Kidney epithelial cell (primary cell): Measurements from ENCODE around the gene KSR1. TPM values are rescaled to one million over a fixed set of nuclear protein-coding genes. Genes with fewer than 3 reads are reported as not detected.

Source experiments
- DNase-seq: peaks from one replicate; pipeline ENCODE4 v3.0.0-alpha.2; 2010; ENCODE audit warnings: low read depth
- H3K27me3 ChIP-seq: 2 replicates; pipeline ENCODE4 v1.6.0; 2011; ENCODE audit warnings: low read length; ENCODE audit not compliant: control insufficient read depth, insufficient read depth
- H3K36me3 ChIP-seq: 2 replicates; pipeline ENCODE4 v1.5.1; 2011; ENCODE audit warnings: low read length; ENCODE audit not compliant: control insufficient read depth, insufficient read depth
- H3K4me3 ChIP-seq: 2 replicates; pipeline ENCODE4 v1.5.1; 2011; ENCODE audit warnings: low read depth, mild to moderate bottlenecking, control low read depth, low read length
- total RNA-seq: library from RNA; depleted of rRNA; stranded (reverse); fragments of >200 nt; gene quantifications from 2 replicates; pipeline ENCODE4 v1.2.3, GENCODE V29; 2015
- TF ChIP-seq, protein P1 (sequence below): IDR thresholded peaks from 2 replicates; pipeline ENCODE4 v1.5.1; 2011; ENCODE audit warnings: mild to moderate bottlenecking, moderate library complexity, low read length, control low read depth, inconsistent platforms; ENCODE audit not compliant: insufficient read depth, poor library complexity, severe bottlenecking

KSR1 gene
- total RNA-seq, 1 donor from 2014 or later: 11.2 TPM

DNA sequence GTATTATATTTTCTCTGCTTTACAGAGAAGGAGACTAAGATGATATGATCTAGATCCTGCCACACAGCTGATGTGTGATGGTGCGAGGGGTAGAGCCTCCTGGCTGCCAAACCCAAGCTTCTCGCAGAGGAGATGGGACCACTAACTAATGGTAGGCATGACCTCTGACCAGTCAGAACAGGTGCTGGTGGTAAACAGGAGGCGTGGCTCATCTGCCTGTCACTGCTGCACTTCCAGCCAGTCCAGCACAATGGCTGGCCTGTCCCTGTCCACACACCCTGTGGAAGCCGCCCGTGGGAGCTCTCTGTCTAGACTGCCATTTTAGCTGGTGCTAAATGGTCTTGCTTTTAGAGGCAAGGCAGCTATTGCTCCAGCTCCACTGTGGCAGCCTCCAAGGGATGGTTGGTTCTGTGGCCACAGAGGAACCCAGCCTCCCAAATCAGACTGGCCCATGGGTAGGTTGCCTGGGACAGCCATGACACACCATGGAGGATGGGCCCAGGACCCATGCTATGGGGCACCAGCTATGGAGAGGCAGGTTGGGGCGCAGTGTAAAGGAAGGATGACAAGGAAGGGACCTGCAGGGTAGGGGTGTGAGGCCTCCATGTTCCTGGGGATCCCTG, 86.7 kb downstream of the KSR1 start:
- TF ChIP-seq, protein P1, sequence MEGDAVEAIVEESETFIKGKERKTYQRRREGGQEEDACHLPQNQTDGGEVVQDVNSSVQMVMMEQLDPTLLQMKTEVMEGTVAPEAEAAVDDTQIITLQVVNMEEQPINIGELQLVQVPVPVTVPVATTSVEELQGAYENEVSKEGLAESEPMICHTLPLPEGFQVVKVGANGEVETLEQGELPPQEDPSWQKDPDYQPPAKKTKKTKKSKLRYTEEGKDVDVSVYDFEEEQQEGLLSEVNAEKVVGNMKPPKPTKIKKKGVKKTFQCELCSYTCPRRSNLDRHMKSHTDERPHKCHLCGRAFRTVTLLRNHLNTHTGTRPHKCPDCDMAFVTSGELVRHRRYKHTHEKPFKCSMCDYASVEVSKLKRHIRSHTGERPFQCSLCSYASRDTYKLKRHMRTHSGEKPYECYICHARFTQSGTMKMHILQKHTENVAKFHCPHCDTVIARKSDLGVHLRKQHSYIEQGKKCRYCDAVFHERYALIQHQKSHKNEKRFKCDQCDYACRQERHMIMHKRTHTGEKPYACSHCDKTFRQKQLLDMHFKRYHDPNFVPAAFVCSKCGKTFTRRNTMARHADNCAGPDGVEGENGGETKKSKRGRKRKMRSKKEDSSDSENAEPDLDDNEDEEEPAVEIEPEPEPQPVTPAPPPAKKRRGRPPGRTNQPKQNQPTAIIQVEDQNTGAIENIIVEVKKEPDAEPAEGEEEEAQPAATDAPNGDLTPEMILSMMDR: no peak
- H3K27me3 ChIP-seq: no peaks in the 10 kb centered on the region

DNA sequence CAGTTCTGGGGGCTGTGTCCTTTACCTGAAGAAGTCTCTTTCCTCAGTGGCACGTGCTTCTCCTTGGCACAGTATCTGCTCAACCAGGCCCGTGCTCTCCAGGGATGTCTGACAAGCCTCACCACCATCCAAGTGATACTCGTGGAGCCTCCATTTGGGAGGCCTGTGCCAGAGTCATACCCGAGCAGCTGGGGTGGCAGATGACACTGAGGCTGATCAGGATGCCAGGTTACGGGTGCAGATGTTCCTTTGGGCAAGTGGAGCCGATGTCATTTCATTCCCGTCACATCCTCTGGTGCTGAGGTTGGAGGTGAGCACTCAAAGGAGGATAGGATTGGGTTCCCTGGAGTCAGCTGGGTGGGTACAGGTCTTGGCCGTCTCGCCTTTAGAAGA, 87.2 kb downstream of the KSR1 start:
- Histone ChIP-seq H3K36me3 (no peaks in the 10 kb centered on the region), H3K27me3 (no peaks in the 10 kb centered on the region), H3K4me3 (no peak overlapping the region)
- no peak for DNase-seq
- TF ChIP-seq, protein P1: no peak

More for the DNA sequence above, 86.7 kb downstream of the KSR1 start:
- Histone ChIP-seq H3K4me3 (no peak overlapping the region), H3K36me3 (no peaks in the 10 kb centered on the region)
- no peak for DNase-seq

DNA sequence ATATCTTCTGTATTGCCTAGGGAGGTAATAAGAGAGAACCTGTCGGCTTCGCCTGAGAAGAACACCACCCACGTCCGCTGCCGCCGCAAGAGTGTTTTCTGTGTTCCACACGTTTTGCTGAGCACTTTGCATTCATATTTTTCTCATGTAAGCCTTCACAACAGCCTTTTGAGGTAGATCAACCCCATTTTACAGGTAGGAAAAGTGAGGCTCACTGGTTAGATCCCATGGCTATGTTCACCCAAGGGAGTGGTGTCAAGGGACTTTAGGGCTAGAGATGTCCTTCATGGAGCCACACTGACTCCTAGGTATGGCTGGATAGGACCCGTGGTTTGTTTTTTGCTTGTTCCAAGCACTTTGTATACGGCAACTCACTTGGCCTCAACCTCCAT, 87.7 kb downstream of the KSR1 start:
- H3K36me3 ChIP-seq: no peaks in the 10 kb centered on the region
- H3K27me3 ChIP-seq: no peaks in the 10 kb centered on the region
- TF ChIP-seq, protein P1: no peak
- no peak for DNase-seq
- no peak overlapping the region for H3K4me3 ChIP-seq

DNA sequence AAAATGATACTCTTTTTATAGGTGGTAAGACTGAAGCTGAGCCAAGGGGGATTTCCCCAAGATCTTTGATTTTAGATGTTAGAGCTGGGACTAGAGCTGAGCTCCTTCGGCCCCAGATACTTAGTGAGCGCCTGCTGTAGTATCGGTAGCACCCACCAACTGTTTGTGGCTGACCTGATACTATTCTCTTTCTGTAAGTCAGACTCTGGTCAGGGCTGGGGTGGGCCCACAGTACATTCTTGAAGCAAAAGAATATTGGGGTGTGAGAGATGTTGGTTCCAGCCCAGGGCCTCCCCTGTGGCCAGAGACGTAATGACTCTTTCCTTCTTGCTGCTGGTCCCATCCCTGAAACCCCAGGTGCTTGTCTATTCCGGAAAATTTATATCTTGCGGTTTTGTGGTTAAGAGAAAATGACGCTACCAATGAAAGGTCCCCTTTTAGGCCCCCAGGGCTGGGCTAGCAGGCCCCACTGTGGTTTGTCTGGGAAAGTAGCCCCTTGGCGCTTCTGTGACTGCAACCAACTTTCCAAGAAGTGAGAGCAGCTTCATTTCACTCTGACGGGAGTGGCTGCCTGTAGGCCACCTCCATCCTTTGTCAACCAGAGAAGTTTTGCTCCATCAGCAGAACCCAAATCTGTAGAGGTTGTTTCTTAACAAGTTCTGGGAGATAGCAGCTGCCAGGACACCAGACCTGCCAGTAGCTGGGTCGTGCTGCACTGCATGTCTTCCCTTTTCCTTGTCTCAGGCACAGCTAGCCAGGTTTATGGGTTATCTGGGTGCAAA, 88.3 kb downstream of the KSR1 start:
- H3K4me3 ChIP-seq: no peak overlapping the region
- H3K27me3 ChIP-seq: no peaks in the 10 kb centered on the region
- TF ChIP-seq, protein P1: no peak
- no peaks in the 10 kb centered on the region for H3K36me3 ChIP-seq
- no peak for DNase-seq

DNA sequence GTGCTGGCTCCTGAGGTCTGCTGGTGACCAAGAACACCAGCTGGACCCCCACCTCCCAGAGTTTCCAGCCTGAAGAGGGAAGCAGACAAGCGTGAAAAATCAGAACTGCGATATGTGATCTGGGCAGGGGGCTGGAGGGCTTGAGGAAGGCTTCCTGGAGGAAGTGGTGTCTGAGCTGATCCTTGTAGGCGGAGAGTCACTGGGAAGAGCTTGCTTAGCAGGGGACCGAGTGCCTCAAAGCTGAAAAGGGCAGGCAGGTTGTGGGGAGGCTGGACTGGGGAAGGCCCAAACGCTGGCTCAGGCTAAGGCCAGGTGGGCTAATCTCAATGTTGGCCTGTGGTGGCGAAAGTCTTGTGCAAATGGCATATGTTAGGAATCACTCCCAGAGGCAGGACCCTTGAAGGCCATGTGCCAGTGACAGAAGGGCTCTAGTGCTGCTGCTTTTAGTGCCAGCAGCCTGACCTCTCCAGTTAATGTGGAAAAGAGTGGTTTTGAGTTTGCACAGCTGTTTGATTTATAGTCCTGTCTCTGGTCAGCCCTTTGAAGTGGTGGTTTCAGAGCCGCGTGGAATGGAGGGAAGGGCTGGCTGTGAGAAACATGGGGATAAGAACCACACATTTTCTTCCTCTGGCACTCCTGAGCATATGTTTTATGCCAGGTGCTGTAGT, 89.4 kb downstream of the KSR1 start:
- no peak for DNase-seq
- Histone ChIP-seq H3K27me3 (no peaks in the 10 kb centered on the region), H3K36me3 (no peaks in the 10 kb centered on the region), H3K4me3 (no peak overlapping the region)
- TF ChIP-seq, protein P1: no peak
